Measurements from ENCODE around the gene PGBD1. TPM values are rescaled to one million over a fixed set of nuclear protein-coding genes. Genes with fewer than 3 reads are reported as not detected.

The PGBD1 gene
- total and polyA plus RNA-seq, 4 donors = 0.74 to 3.7 (median 0.97) TPM

GRCh38 chr6:28323813-28324424, 42.5 kb downstream of the PGBD1 start:
- WGBS = 88% methylated on average over 1 of the region's 1 CpG
- no peak overlapping the region for H3K27ac ChIP-seq (ENCODE audit: low read depth in 1 of 2, low read length in 2 of 2)

More at GRCh38 chr6:28323813-28324424, 42.5 kb downstream of the PGBD1 start:
- H3K9ac ChIP-seq (ENCODE audit: low read depth in 1 of 2, low read length in 2 of 2) = no peak overlapping the region
- H3K27me3 ChIP-seq (ENCODE audit: control insufficient read depth in 4 of 4, insufficient read depth in 4 of 4, low read length in 3 of 4) = no peaks in the 10 kb centered on the region
- peaks cover 10 to 26% (median 22%) of the 10 kb centered on the region in 4 donors for H3K36me3 ChIP-seq (ENCODE audit: control insufficient read depth in 4 of 4, insufficient read depth in 3 of 4, low read depth in 1 of 4, low read length in 3 of 4)
- H3K9me3 ChIP-seq (ENCODE audit: control insufficient read depth in 4 of 4, low read length in 3 of 4) = peaks cover 14 to 35% (median 25%) of the 10 kb centered on the region in 4 donors
- TF ChIP-seq FOXA1 (IDR thresholded peaks at IDR 0.05) = no peak
- no peak for TF ChIP-seq REST (IDR thresholded peaks at IDR 0.05)
- TF ChIP-seq ATF3 (IDR thresholded peaks at IDR 0.05) = no peak
- TF ChIP-seq MAX (IDR thresholded peaks at IDR 0.05) = no peak
- TF ChIP-seq YY1 (IDR thresholded peaks at IDR 0.05) = no peak
- TF ChIP-seq HNF4G (IDR thresholded peaks at IDR 0.05) = no peak
- TF ChIP-seq CTCF (IDR thresholded peaks at IDR 0.05; ENCODE audit: low read depth, low read length, missing input control) = no peak
- TF ChIP-seq RXRA (IDR thresholded peaks at IDR 0.05) = peak; percentile 58 to 61
- peak; percentile 57 to 66 for TF ChIP-seq HNF4A (conservative IDR thresholded peaks at IDR 0.05)
- TF ChIP-seq SP1 (IDR thresholded peaks at IDR 0.05) = peak; percentile 57
- TF ChIP-seq FOXA2 (IDR thresholded peaks at IDR 0.05) = peak; percentile 59
- TF ChIP-seq EGR1 (IDR thresholded peaks at IDR 0.05; ENCODE audit: low read depth in 2 of 2) = no peak
- TF ChIP-seq TAF1 (conservative IDR thresholded peaks at IDR 0.05) = no peak
- peak in 1 of 2 donors; percentile 37 for TF ChIP-seq GABPA (IDR thresholded peaks at IDR 0.05 in 1 of 2, conservative IDR thresholded peaks at IDR 0.05 in 1 of 2)
- no peak for TF ChIP-seq NR2F2 (IDR thresholded peaks at IDR 0.05)
- peak in 1 of 2 donors; percentile 9 for TF ChIP-seq JUND (IDR thresholded peaks at IDR 0.05)
- peak; percentile 20 for TF ChIP-seq ZBTB33 (IDR thresholded peaks at IDR 0.05)
- H3K4me1 ChIP-seq (ENCODE audit: control insufficient read depth in 4 of 4, insufficient read depth in 4 of 4, low read length in 3 of 4) = peaks cover 0 to 12% (median 6%) of the 10 kb centered on the region in 4 donors
- no peak for DNase-seq (ENCODE audit: low spot score)
- no peak overlapping the region for H3K4me3 ChIP-seq (ENCODE audit: low read depth in 1 of 3, low read length in 3 of 3)
